Measurements from ENCODE around the gene ARL4A. TPM values are rescaled to one million over a fixed set of nuclear protein-coding genes. Genes with fewer than 3 reads are reported as not detected.

The ARL4A gene
- total and polyA plus RNA-seq, 2 of the 13 experiments (the other 11 are each of a cell fraction or from before 2014, with no cell fraction given) = 10.8 to 25.6 TPM

GRCh38 chr7:12686891-12687717, at the start of gene ARL4A (continued):
- TF ChIP-seq ZNF317 (CRISPR knock-in tag; IDR thresholded peaks at IDR 0.05) = no peak; the same call in 1 of the 2 replicates
- peak; percentile 98 for TF ChIP-seq TAF1 (CRISPR knock-in tag; IDR thresholded peaks at IDR 0.05)
- TF ChIP-seq MYC (CRISPR knock-in tag; IDR thresholded peaks at IDR 0.05; ENCODE audit: borderline replicate concordance) = 0 out of 2 replicates have a peak, but pooled peaks have one; percentile 65
- peak; percentile 65 for TF ChIP-seq YY1 (IDR thresholded peaks at IDR 0.05; ENCODE audit: insufficient read depth, insufficient replicate concordance, low read depth, low read length)
- no peak for TF ChIP-seq ZNF326 (CRISPR knock-in tag; IDR thresholded peaks at IDR 0.05; ENCODE audit: borderline replicate concordance)
- TF ChIP-seq NFE2L2 (IDR thresholded peaks at IDR 0.05; ENCODE audit: low read length) = no peak
- TF ChIP-seq CEBPB (IDR thresholded peaks at IDR 0.05; ENCODE audit: borderline replicate concordance, low read depth, low read length) = no peak
- TF ChIP-seq ZNF20 (CRISPR knock-in tag; IDR thresholded peaks at IDR 0.05) = no peak
- no peak for TF ChIP-seq HNRNPUL1 (IDR thresholded peaks at IDR 0.05; ENCODE audit: low read depth, low read length)
- no peak for TF ChIP-seq TP53 (CRISPR knock-in tag; conservative IDR thresholded peaks at IDR 0.05)
- peak; percentile 96 for TF ChIP-seq PBX2 (CRISPR knock-in tag; IDR thresholded peaks at IDR 0.05)
- TF ChIP-seq ZBTB49 (CRISPR knock-in tag; IDR thresholded peaks at IDR 0.05; ENCODE audit: borderline replicate concordance) = no peak
- no peak for TF ChIP-seq ZNF143 (CRISPR knock-in tag; IDR thresholded peaks at IDR 0.05)
- TF ChIP-seq SP2 (CRISPR knock-in tag; IDR thresholded peaks at IDR 0.05) = peak; percentile 97
- peak; percentile 43; the same call in 1 of the 2 replicates for TF ChIP-seq TBX2 (CRISPR knock-in tag; IDR thresholded peaks at IDR 0.05; ENCODE audit: borderline replicate concordance)
- no peak for TF ChIP-seq ETS1 (CRISPR knock-in tag; IDR thresholded peaks at IDR 0.05)
- no peak for TF ChIP-seq ELK4 (CRISPR knock-in tag; IDR thresholded peaks at IDR 0.05; ENCODE audit: borderline replicate concordance)
- 0 out of 2 replicates have a peak, but pooled peaks have one; percentile 26 for TF ChIP-seq TMF1 (CRISPR knock-in tag; IDR thresholded peaks at IDR 0.05; ENCODE audit: low read depth)
- 0 out of 2 replicates have a peak, but pooled peaks have one; percentile 21 for TF ChIP-seq NFATC3 (CRISPR knock-in tag; IDR thresholded peaks at IDR 0.05)
- TF ChIP-seq PITX1 (CRISPR knock-in tag; IDR thresholded peaks at IDR 0.05) = no peak
- no peak for TF ChIP-seq TEAD2 (CRISPR knock-in tag; IDR thresholded peaks at IDR 0.05)
- TF ChIP-seq FOSL1 (CRISPR knock-in tag; IDR thresholded peaks at IDR 0.05; ENCODE audit: borderline replicate concordance) = no peak
- peak; percentile 80 for TF ChIP-seq ZEB1 (IDR thresholded peaks at IDR 0.05; ENCODE audit: insufficient replicate concordance, low read depth)
- TF ChIP-seq RFX5 (IDR thresholded peaks at IDR 0.05; ENCODE audit: low read depth, low read length) = no peak
- no peak for TF ChIP-seq RFX1 (IDR thresholded peaks at IDR 0.05)

Data from HepG2 (cell line).